CD4-positive, alpha-beta T cell treated with Interleukin-15 for 4 hours (primary cell): ENCODE results near the gene FBXO44.

Experiments used
- DNase-seq: peaks from one replicate; pipeline ENCODE4 v3.0.0-alpha.2; 2020; ENCODE audit warnings: low spot score

The FBXO44 gene

DNA sequence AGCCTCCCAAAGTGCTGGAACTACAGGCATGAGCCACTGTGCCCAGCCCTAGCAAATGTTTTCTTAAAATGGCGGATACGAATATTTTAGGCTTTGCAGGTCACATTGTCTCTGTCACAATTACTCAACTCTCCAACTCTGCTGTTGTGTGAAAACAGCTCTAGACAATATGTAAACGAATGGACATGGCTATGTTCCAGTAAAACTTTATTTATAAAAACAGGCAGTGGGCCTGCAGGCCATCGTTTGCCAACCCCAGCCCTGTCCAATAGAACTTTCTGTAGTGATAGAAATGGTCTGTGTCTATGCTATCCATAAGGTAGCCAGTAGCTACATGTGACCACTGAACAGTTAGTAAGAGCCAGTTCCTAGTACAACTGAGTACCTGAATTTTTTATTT, 5.1 kb downstream of the FBXO44 start:
- DNase-seq: no peak

DNA sequence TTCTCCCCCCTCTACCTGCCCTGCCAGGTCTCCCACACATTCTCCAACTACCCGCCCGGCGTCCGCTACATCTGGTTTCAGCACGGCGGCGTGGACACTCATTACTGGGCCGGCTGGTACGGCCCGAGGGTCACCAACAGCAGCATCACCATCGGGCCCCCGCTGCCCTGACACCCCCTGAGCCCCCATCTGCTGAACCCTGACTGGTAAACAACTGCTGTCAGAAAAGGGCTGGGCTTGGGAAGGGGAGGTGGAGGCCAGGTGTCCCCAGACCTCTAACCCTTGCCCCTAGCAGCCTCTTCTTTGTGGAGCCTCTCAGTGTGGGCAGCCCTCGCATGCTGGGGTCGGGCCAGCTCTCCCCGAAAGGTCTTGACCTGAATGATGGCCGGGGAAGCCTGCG, 6.4 kb downstream of the FBXO44 start:
- no peak for DNase-seq

DNA sequence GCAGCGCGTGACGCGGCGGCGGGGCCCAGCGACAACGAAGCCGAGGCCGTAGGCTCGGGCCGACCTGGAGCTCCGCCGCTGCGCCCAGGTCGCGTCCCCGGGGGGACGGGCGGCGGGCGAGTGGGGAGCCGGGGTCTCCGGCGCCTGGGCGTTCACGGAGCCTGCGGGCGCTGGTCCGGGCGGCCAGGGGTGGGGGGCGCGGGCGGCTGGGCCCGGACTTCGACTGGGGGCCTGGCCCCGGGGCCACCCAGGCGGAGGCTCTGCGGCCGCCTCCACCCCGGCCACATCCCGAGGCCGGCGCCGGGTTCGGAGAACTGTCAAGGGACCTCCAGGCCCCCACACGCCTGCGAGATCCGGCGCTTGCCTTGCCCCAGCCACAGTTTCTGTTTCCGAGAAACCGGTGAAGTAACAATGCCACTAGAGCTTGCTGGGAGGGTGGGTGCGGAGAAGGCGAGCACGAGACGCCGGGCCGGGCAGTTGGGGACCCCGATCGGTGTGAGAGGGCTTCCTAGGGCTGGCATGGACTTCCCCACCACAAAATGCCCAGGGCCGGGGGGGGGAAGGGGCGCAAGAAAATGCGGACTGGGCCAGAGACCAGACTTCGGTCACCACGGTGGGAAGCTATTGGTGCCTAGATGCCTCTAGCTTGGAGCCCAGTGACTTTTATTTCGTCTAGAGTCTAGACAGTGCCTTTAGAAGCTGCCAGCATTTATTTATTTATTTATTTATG, 9.8 kb downstream of the FBXO44 start:
- peak; percentile 74 for DNase-seq

DNA sequence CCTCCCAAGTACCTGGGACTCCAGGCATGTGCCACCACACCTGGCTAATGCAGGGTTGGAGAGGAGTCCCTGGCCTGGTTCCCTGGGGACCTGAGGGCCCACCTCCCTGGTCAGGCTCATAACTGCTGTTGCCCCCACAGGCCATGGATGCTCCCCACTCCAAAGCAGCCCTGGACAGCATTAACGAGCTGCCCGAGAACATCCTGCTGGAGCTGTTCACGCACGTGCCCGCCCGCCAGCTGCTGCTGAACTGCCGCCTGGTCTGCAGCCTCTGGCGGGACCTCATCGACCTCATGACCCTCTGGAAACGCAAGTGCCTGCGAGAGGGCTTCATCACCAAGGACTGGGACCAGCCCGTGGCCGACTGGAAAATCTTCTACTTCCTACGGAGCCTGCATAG, 13.8 kb downstream of the FBXO44 start:
- no peak for DNase-seq

DNA sequence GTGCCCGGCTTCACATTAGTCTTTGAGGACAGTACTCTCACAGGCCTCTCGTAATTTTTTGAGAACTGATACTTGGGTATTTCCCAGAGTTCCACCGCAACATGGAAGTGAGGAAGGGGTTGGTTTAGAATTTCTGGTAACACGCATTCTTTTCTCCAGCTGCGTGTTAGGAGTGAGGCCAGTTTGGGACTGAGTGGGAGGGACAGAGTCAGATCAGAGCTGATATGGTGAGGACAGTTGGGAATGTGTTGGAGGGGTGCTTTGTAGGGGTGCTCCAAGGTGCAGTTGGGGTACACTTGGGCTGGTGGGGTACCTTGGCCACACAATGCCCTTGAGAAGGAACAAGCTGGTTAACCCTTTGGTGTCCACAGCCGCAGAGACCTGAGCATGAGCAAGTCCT, 16.1 kb downstream of the FBXO44 start:
- no peak for DNase-seq

DNA sequence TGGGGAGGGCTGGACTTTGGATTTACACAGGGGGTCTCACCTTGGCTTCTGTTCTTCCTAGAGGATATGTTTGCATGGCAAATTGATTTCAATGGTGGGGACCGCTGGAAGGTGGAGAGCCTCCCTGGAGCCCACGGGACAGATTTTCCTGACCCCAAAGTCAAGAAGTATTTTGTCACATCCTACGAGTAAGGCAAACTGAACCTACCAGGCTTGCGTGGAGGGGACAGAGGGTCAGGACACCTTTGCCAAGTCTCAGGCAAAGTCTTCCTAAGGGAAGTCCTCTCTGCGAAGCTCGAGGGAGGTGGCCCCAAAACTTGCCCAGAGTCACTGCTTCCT, 16.5 kb downstream of the FBXO44 start:
- DNase-seq: no peak

DNA sequence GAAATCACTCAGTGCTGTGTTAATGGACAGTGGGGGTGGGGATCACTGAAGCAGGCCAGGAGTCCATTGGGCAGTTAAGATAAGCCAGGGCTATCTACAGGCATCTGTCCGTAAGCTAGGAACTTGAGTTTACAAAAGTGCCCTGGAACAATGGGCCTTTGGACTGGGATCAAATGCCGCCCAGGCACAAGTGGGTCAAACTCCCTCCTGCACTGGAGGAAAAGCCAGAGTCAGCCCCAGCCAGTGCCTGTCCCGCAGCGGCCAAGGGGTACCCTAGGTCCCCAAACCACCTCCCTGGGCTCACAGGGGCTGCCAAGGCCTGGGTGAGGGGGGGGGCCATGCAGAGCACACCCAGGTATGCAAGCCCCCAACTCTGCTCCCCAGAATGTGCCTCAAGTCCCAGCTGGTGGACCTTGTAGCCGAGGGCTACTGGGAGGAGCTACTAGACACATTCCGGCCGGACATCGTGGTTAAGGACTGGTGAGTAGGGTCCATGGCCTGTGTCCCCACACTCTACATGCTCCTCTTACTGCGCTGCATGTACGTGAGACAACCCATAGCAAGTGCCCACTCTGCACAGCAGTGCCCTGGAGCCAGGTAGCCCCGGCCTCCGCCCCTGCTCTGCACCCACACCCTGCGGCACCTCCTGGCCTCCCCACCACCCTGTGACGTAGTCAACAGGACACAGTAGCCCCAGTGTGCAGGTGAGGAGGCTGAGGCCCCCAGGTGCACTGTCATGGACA, 17.0 kb downstream of the FBXO44 start:
- no peak for DNase-seq

DNA sequence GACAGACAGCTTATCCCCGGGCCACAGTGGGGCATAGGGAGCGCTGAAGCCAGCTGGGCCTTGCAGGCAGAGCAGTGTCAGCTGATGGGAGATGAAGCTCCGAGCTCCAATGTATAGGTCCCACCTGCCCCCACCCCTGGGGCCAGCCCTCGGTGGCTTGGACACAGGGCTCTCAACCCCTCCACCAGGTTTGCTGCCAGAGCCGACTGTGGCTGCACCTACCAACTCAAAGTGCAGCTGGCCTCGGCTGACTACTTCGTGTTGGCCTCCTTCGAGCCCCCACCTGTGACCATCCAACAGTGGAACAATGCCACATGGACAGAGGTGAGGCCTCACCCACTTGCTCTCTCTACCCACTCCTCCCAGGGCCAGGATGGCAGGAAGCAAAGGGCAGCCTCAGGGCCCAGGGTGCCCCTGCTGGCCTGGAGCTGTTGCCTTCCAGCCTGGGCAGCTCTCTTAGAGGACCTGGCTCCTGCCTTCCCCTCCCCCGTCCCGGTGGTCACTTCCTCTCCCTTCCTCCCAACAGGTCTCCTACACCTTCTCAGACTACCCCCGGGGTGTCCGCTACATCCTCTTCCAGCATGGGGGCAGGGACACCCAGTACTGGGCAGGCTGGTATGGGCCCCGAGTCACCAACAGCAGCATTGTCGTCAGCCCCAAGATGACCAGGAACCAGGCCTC, 18.6 kb downstream of the FBXO44 start:
- no peak for DNase-seq

DNA sequence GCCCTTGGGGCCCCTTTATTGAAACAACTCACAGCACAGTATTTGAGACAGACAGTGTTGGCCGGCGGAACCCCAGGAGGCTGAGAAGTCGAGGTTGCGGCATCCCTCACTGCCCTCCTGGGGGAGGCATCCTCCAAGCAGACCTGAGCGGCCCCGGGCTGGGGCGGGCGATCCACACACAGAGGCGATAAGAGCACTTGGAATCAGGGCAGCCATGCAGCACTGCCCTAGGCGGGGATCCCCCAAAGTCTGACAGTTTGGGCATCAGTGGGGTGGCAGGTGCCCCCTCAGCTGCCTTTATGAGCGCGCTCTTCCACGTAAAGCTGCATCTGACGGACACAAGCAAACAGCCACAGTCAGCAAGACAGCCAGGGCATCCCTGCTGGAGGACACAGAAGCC, 19.8 kb downstream of the FBXO44 start:
- no peak for DNase-seq

DNA sequence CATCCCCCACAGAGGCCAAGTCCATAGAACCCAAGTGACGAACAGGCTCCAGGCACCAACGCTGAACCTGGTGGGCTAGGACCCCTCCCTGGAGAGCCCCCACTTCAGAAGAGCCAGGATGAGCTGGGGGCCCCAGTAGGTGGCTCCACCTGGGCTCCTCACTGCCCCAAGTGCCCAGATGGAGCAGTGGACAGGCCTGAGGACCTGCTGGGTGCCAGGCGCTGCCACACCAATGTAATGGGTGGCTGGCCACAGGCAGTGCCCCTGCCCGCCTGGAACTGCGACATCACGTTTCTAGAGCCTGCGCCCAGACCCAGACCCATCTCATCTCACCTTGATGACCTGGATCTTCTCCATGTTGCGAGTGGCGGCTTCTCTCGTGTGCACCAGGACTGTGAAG, 20.6 kb downstream of the FBXO44 start:
- DNase-seq: no peak

DNA sequence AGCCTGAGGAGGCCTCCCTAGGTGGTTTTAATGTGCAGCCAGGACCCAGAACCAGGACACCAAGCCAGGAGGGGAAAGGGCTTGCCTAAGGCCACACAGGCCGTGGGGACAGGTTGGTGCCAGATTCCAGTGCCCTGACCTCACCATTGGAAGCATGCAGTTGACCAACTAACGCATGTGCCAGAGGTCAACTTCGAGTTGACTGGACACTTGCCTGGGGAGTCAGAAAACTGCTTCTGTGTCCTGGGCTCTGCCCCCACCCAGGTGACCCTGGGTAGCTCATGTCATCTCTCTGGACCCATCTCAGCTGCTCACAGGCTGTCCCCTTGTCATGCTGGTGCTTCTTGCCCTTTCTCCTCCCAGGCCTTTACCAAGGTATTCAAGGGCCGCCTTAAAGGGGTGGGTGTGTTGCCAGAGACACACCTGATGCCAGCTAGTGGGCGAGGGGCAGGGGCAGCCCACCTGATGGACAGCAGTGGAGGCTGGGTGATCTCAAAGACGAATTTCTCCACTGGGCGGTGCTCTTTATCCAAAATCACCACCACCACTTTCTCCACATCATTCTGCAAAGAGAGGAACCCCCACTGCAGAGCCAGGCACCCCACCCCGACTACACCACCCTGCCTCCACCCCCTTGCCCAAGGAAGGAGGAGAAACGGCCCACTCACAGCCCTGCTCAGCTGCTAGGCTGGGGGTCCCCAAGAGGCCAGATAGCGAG, 21.9 kb downstream of the FBXO44 start:
- DNase-seq: no peak

DNA sequence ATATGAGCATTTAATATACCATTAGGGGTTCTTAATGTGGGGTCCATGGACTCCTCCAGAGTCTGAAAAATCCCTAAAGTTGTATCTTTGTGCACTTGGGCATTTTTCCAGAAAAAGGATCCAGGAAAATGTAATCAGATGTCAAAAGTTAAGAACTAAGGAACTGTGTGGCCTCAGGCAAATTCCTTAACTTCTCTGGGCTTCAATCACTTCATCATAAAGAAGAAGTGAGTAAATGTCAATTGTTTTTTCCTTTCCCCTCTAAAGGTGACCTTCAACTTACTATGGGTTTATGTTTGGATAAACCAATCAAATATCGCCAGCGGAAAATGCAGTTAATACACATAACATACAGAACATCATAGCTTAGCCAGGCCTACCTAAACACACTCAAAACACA, 23.8 kb downstream of the FBXO44 start:
- no peak for DNase-seq

DNA sequence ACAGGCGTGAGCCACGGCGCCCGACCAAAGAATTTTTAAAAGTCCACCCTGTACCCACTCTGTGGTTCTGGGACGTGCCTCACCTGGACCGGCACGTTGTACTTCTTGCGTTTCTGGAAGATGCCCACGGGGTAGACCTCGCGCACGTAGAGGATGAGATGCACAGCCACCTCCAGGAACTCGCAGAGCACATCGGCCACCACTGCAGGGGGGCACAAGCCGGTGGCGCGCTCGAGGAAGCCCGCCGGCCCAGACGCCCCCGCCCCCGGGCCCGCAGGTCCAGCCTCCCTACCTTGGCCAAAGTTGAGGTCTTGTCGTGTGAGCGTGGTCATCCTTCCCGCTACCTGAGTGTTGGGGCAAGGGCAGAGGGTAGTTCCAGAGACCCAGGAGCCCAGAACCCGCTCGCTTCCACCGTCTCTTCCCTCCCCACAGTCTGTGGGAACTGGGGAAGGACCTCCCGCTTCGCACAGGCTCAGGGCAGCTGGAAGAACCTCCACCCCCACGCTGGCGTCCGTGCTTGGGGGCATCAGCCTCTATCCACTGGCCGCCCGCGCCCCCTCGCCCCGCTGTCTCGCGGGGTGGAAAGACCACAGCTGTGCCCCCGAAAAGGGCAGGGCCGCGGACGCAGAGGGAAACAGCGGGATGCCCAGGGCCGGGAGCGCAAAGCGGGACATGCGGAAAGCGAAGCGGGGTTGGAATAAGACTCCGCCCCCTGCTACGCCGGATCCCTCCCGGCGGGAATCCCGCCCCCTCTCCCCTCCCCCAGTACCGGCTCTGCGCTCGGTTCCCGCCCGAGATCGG, 25.8 kb downstream of the FBXO44 start:
- no peak for DNase-seq

DNA sequence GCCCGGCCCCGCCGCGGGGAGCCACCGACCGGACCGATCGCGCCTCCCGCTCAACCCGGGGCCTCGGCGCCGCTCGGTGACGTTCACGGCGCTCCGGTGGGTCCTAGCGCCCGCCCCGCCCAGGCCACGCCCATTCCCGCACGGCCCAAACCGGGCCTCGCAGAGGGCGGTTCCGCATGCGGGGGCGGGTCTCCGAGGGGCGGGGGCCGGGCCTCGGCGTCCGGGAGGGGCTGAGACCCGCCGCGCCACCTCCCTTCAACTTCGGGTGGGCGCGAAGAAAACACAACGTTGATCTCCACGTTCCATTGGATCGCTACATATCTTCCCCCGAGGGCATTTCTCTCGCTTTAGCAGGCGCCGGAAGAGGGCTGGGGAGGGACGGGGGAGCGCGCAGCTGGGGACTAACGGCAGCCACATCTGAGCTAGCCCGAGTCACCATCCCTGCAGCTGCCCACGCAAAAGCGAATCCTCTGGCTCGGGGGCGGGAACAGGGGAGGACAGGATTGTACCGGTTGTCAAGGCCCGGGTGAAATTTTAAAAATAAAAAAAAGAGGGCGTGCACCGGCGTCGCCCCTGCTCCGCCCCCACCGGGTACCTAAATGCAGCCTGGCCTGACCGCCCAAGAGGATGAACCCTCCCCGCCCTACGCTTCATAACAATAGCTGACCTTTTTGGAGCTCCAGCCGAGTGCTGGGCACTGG, 26.5 kb downstream of the FBXO44 start, which contains the start of gene MAD2L2:
TSS of gene MAD2L2 (minus strand) at position 78 of the 701 bp plus-strand sequence. CDS start 547 bp downstream, outside the sequence.
- peak; percentile 85 for DNase-seq

DNA sequence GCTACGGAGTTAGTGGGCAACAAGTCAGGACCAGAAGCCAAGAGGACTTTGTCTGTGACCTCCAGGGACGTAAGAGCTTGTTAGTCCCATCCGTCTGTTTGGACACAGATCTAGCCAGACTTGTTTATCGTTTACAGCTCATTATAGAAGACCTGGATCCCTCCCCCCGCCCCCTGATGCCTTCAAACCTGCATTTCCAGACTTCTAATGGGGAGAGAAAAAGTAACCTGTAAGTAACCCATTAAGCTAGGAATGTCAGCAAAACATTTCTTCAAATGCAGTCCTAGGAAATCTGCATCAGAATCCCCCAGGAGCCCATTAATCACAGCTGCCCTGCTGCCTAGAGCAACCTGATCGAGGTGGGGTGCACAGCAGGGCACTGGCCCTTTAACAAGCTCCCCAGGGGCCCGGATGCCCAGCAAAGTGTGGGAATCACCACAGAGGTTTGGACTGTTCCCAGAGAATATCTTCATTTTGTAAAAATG, 27.7 kb downstream of the FBXO44 start:
- no peak for DNase-seq

DNA sequence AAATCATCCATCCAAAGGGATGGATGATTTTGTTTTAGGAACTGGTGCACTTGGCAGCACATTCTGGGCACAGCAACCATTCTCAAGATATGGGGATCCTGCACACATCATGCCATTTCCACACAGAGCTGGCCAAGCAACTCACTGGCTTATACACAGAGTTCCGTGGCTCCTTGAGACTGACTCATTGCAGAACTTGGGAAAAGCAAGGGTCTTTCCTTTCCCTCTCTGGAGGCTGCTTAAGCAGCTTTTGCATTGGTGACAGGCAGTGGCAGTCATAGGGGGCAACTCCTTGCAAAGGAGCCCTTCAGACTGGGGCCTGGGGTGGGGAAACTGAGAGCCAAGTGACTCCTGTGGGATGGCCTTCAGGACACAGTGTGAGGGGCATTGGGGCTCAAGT, 28.1 kb downstream of the FBXO44 start:
- no peak for DNase-seq

DNA sequence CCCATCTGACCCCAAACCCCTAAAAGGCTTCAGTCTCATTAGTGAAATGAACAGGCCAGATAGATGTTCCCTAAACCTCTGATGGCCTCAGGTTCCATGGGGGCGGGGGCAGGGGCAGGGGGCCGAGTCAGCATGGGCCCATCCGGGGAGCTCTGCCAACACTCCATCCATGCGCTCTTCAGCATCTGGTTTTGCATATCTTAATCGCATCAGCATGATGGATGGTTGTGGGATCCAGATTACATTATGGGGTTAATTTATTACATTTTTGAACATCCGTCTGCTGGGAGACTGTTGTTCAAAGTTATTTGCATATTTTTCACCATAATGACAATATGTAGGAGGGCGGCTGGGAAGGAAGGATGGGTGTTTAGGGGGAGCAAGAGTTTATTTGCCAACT, 29.4 kb downstream of the FBXO44 start:
- DNase-seq: no peak

DNA sequence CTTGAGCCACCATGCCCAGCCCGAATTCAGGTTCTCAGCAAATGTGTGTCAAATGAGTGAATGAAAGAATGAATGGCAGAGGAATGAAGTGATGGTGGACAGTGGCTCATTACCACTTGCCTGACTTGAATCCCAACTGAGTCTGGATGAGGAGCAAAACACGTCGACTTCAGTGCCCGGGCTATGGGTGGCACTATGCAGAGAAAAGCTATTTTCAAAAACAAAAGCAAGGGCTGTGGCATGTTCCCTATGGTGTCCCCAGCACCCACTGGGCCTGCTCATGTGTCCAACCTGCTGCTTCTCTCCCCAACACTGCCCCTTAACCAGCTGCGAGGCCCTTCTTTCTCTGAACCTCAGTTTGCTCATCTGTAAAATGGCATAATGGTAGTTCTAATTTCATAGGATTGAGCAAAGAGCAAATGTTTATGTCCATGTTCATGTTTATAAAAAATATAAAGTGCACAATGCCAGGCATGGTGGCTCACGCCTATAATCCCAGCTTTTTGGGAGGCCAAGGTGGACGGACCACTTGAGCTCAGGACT, 30.6 kb downstream of the FBXO44 start:
- DNase-seq: no peak

DNA sequence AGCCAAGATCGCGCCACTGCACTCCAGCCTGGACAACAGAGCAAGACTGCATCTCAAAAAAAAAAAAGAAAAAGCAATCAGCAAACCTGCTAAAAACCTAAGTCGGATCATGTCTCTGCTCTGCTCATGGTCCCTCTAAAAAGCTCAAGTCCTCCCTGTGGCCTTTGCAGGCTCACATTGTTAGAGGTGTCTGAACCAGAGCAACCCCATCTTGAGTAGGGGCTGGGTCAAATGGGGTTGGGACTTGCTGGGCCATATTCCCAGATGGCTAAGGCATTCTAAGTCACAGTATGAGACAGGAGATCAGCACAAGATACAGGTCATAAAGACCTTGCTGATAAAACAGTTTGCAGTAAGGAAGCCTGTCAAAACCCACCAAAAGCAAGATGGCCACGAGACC, 33.8 kb downstream of the FBXO44 start:
- DNase-seq: no peak
